22Rv1 (cell line): ENCODE measurements around the gene ST6GALNAC2.

Source experiments
- CTCF ChIP-seq: fragments of 450-650 bp; IDR thresholded peaks from 2 replicates; pipeline ENCODE4 v1.5.1; 2017; ENCODE audit warnings: mild to moderate bottlenecking
- ZFX ChIP-seq: fragments of 450-650 bp; IDR thresholded peaks from 2 replicates; pipeline ENCODE4 v1.6.1; 2017; ENCODE audit warnings: antibody characterized with exemption, borderline replicate concordance

- TF ChIP-seq CTCF (peak; percentile 74), ZFX (no peak)
These were observed 38.4 kb downstream of the ST6GALNAC2 start for GRCh38 chr17:76547183-76547641.
